Neural cell (in vitro differentiated cells): ENCODE data around the gene RELA.

Experiments
- CTCF ChIP-seq: fragments of 450-650 bp; IDR thresholded peaks from 2 replicates; pipeline ENCODE4 v1.5.1; 2014; ENCODE audit warnings: antibody characterized with exemption, mild to moderate bottlenecking, moderate library complexity; ENCODE audit not compliant: poor library complexity, severe bottlenecking
- EP300 ChIP-seq: fragments of 450-650 bp; conservative IDR thresholded peaks from 2 replicates; pipeline ENCODE4 v1.6.1; 2014; ENCODE audit warnings: antibody characterized with exemption, mild to moderate bottlenecking, moderate library complexity; ENCODE audit not compliant: poor library complexity, severe bottlenecking
- EZH2 ChIP-seq: fragments of 200-600, 300-800 bp; shearing (Covaris generic), sonication (generic); IDR thresholded peaks from 2 replicates; pipeline ENCODE4 v1.6.1; 2014; ENCODE audit warnings: antibody characterized with exemption, low read length, borderline replicate concordance, mild to moderate bottlenecking; ENCODE audit not compliant: insufficient read depth, poor library complexity, severe bottlenecking
- POLR2AphosphoS5 ChIP-seq: IDR thresholded peaks from 2 replicates; pipeline ENCODE4 v1.6.1; 2012
- RAD21 ChIP-seq: fragments of 450-650 bp; conservative IDR thresholded peaks from 2 replicates; pipeline ENCODE4 v1.6.1; 2014; ENCODE audit warnings: antibody characterized with exemption, mild to moderate bottlenecking, moderate library complexity
- TAF1 ChIP-seq: IDR thresholded peaks from 2 replicates; pipeline ENCODE4 v1.6.1; 2012; ENCODE audit warnings: low read depth
- TF ChIP-seq, protein P1 (sequence below): IDR thresholded peaks from 2 replicates; pipeline ENCODE4 v1.6.1; 2012; ENCODE audit warnings: borderline replicate concordance

DNA sequence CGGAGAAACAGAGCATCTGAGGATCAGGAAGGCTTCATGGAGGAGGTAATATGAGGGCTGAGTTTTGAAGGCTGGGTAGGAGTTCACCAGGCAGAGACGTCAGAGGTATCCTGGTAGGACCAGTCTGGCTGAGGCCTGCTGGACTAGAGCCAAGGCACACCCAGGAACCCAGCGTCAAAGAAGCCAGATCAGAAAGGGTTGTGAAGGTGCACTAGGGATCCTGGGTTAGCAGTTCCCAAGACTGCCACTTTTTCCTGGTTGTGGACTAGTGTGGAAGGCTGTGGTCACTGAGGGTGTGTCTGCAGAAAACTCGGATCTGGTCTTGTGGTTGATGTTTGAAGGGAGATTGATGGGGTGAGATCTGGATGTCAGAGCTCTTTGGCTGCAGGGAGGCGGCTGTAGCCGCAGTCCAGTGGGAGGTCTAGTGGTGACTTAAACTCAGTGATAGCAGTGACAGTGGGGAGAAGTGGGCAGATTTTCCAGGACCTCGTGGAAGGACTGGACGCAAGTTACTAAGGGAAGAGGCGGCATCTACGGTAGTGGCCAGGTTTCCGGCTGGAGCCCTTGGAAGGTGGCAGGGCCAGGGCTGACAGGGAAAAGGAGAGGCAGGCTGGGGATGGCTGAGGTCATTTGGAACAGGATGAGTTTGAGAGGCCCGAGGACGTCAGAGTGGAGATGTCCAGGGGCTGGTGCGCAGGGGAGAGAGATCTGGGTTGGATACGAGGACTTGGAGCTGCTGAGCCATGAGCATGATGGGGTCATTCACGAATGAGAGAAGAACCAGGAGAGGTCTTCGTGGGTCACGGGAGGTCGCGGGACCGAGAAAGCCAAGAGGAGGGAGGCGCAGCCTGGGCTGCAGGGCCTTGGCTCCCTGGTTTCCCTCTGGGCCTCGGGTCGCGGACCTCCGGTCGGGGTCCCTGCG is 10.9 kb downstream of the RELA start:
- TF ChIP-seq EP300 (no peak), CTCF (no peak), EZH2 (no peak), RAD21 (no peak), POLR2AphosphoS5 (no peak), TAF1 (no peak)
- TF ChIP-seq, protein P1, sequence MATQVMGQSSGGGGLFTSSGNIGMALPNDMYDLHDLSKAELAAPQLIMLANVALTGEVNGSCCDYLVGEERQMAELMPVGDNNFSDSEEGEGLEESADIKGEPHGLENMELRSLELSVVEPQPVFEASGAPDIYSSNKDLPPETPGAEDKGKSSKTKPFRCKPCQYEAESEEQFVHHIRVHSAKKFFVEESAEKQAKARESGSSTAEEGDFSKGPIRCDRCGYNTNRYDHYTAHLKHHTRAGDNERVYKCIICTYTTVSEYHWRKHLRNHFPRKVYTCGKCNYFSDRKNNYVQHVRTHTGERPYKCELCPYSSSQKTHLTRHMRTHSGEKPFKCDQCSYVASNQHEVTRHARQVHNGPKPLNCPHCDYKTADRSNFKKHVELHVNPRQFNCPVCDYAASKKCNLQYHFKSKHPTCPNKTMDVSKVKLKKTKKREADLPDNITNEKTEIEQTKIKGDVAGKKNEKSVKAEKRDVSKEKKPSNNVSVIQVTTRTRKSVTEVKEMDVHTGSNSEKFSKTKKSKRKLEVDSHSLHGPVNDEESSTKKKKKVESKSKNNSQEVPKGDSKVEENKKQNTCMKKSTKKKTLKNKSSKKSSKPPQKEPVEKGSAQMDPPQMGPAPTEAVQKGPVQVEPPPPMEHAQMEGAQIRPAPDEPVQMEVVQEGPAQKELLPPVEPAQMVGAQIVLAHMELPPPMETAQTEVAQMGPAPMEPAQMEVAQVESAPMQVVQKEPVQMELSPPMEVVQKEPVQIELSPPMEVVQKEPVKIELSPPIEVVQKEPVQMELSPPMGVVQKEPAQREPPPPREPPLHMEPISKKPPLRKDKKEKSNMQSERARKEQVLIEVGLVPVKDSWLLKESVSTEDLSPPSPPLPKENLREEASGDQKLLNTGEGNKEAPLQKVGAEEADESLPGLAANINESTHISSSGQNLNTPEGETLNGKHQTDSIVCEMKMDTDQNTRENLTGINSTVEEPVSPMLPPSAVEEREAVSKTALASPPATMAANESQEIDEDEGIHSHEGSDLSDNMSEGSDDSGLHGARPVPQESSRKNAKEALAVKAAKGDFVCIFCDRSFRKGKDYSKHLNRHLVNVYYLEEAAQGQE: no peak
